Ovary (tissue), 3 donors: ENCODE data around the gene HS3ST4.

ENCODE experiments used
- CTCF ChIP-seq, 3 donors: fragments of 450-650 bp in 2 of 3; fragments of 200-600 bp in 1 of 3; IDR thresholded peaks; one replicate each; pipeline versions ENCODE4 v1.5.1 to v1.8.0; 2016 to 2022; ENCODE audit warnings: antibody characterized with exemption in 3 of 3, mild to moderate bottlenecking in 1 of 3
- EP300 ChIP-seq: sonication (generic); formaldehyde crosslinking; IDR thresholded peaks from one replicate; pipeline ENCODE4 v1.6.1; 2017; ENCODE audit warnings: antibody characterized with exemption
- POLR2A ChIP-seq: fragments of 450-650 bp; IDR thresholded peaks from one replicate; pipeline ENCODE4 v1.6.1; 2017; ENCODE audit warnings: antibody characterized with exemption, mild to moderate bottlenecking, moderate library complexity
- donor health status: DM: no; HTN: no; CAD: no.

- TF ChIP-seq CTCF (IDR thresholded peaks at IDR 0.05) (no peak), POLR2A (no peak), EP300 (no peak)
Observed at GRCh38 chr16:25855063-25855462, 163.3 kb downstream of the HS3ST4 start.
